HG03439 (cell line): ENCODE measurements around the gene CPEB1.
"Not testable (repeated sequence)": the region's sequence is repeated elsewhere in the genome, so short reads cannot be mapped to it uniquely, and the experiment has no call there.

Source experiments
- ATAC-seq: cut with Tn5 transposase; IDR thresholded peaks from one replicate; pipeline ENCODE4 v1.9.1; 2021; ENCODE audit warnings: mild to moderate bottlenecking, moderate library complexity; ENCODE audit not compliant: unreplicated experiment

CPEB1 gene

GRCh38 chr15:82548700-82549099, 98.5 kb downstream of the CPEB1 start:
- ATAC-seq = no peak

GRCh38 chr15:82545478-82545877, 101.7 kb downstream of the CPEB1 start:
- ATAC-seq = no peak

- no peak for ATAC-seq
Measured at GRCh38 chr15:82545002-82545401, 102.2 kb downstream of the CPEB1 start.

- ATAC-seq = no peak
Measured at GRCh38 chr15:82544431-82544830, 102.7 kb downstream of the CPEB1 start.

GRCh38 chr15:82543160-82543559, 104.0 kb downstream of the CPEB1 start:
- ATAC-seq = no peak

- no peak for ATAC-seq
Measured at GRCh38 chr15:82540984-82541431, 106.2 kb downstream of the CPEB1 start.

- peak; percentile 93 for ATAC-seq
Measured at GRCh38 chr15:82540055-82540983, 106.8 kb downstream of the CPEB1 start, which contains the start of gene RPS17. Gene RPS17 (minus strand): TSS chr15:82540457. CDS start chr15:82540428, 29 bp downstream.

- no peak for ATAC-seq
Measured at GRCh38 chr15:82539691-82540054, 107.5 kb downstream of the CPEB1 start.

GRCh38 chr15:82538961-82539690, 108.0 kb downstream of the CPEB1 start:
- no peak for ATAC-seq

GRCh38 chr15:82537351-82537908, 109.7 kb downstream of the CPEB1 start:
- ATAC-seq = no peak

- ATAC-seq = no peak
Measured at GRCh38 chr15:82536409-82537350, 110.5 kb downstream of the CPEB1 start.

- no peak for ATAC-seq
Measured at GRCh38 chr15:82535566-82536408, 111.4 kb downstream of the CPEB1 start.

GRCh38 chr15:82535151-82535550, 112.0 kb downstream of the CPEB1 start:
- ATAC-seq = not testable (repeated sequence)

- not testable (repeated sequence) for ATAC-seq
Measured at GRCh38 chr15:82534457-82534861, 112.7 kb downstream of the CPEB1 start.

- no peak for ATAC-seq
Measured at GRCh38 chr15:82533801-82534200, 113.4 kb downstream of the CPEB1 start.

GRCh38 chr15:82532991-82533481, 114.1 kb downstream of the CPEB1 start:
- no peak for ATAC-seq

- ATAC-seq = no peak
Measured at GRCh38 chr15:82532383-82532990, 114.7 kb downstream of the CPEB1 start.

GRCh38 chr15:82531496-82532382, 115.4 kb downstream of the CPEB1 start:
- no peak for ATAC-seq
